ENCODE measurements around the gene THAP10. TPM values are rescaled to one million over a fixed set of nuclear protein-coding genes. Genes with fewer than 3 reads are reported as not detected.
A peak's percentile ranks its signal among the peaks of the same experiment; 100 is the strongest.

Gene THAP10
- 0.25 TPM for total RNA-seq (2013)
- polyA plus RNA-seq (under 1 TPM; 0.12 to 0.30 (median 0.15) TPM), polyA minus RNA-seq (0.14 and 0.32 TPM in 2 replicates), total RNA-seq (0.59 to 2.5 (median 1.1) reads per million in 11 experiments)

- Mint-ChIP-seq H3K27me3 (ENCODE audit: low read depth in 3 of 3) (peaks cover 0 to 14% (median 7%) of the 10 kb centered on the region in 3 donors), H3K36me3 (no peaks in the 10 kb centered on the region), H3K4me3 (peak within 1 kb of the TSS; percentile 96 to 98), H3K27ac (peak within 1 kb of the TSS; percentile 23 to 82 (median 57)), H3K9me3 (peaks cover 0 to 3% (median 0%) of the 10 kb centered on the region in 7 donors), H3K4me1 (peaks cover 20% of the 10 kb centered on the region)
- no peak for TF ChIP-seq CTCF (IDR thresholded peaks at IDR 0.05)
- Histone ChIP-seq H3K27me3 (ENCODE audit: control insufficient read depth in 2 of 2, insufficient read depth in 2 of 2, low read length in 2 of 2) (peaks cover 2% of the 10 kb centered on the region in 2 donors), H3K9me3 (replicated peaks in 1 of 2; ENCODE audit: control insufficient read depth in 1 of 2, insufficient read depth in 1 of 2, low read length in 2 of 2) (no peaks in the 10 kb centered on the region), H3K4me1 (ENCODE audit: control insufficient read depth in 1 of 2, insufficient read depth in 2 of 2, low read length in 2 of 2) (peaks cover 14 to 19% of the 10 kb centered on the region in 2 donors), H3K36me3 (replicated peaks in 1 of 2; ENCODE audit: control insufficient read depth in 1 of 2, insufficient read depth in 2 of 2, low read length in 2 of 2) (no peaks in the 10 kb centered on the region), H4K20me1 (ENCODE audit: insufficient read depth, low read length) (no peaks in the 10 kb centered on the region), H3K79me2 (ENCODE audit: insufficient read depth, low read length) (no peaks in the 10 kb centered on the region), H3K27ac (ENCODE audit: low read depth in 1 of 2, low read length in 2 of 2) (peak within 1 kb of the TSS; percentile 6 to 62), H3K4me2 (replicated peaks; ENCODE audit: extremely low read depth, low read length, poor library complexity, severe bottlenecking) (peak within 1 kb of the TSS; percentile 89), H2AFZ (ENCODE audit: insufficient read depth, low read depth, low read length, poor library complexity, severe bottlenecking) (peak within 1 kb of the TSS; percentile 97), H3K4me3 (replicated peaks in 1 of 3; ENCODE audit: low read depth in 2 of 3, low read length in 3 of 3) (peak within 1 kb of the TSS; percentile 75 to 93 (median 78)), H3K9ac (ENCODE audit: insufficient read depth, low read length, poor library complexity, severe bottlenecking) (peak within 1 kb of the TSS; percentile 65)
- intact Hi-C loops (cut with micrococcal nuclease) = no loop called here
- peak; percentile 53 to 82 (median 56) for DNase-seq
- WGBS (ENCODE audit: insufficient coverage) = under 1% methylated on average over 45 of the region's 61 CpGs
Measured at GRCh38 chr15:70892002-70892911, at the start of gene THAP10, which contains the start of gene LRRC49. TSS of gene THAP10 (minus strand) at chr15:70892433. CDS start at chr15:70892272, 161 bp downstream. TSS of gene LRRC49 (plus strand) at chr15:70892826. CDS start at chr15:70892895, 69 bp downstream.

- Histone ChIP-seq H3K4me2 (replicated peaks; ENCODE audit: extremely low read depth, low read length, poor library complexity, severe bottlenecking) (no peak overlapping the region), H3K27me3 (ENCODE audit: control insufficient read depth in 2 of 2, insufficient read depth in 2 of 2, low read length in 2 of 2) (peaks cover 0 to 2% of the 10 kb centered on the region in 2 donors), H4K20me1 (ENCODE audit: insufficient read depth, low read length) (no peaks in the 10 kb centered on the region), H3K79me2 (ENCODE audit: insufficient read depth, low read length) (no peaks in the 10 kb centered on the region), H3K4me1 (ENCODE audit: control insufficient read depth in 1 of 2, insufficient read depth in 2 of 2, low read length in 2 of 2) (peaks cover 5 to 9% of the 10 kb centered on the region in 2 donors), H2AFZ (ENCODE audit: insufficient read depth, low read depth, low read length, poor library complexity, severe bottlenecking) (no peak overlapping the region), H3K9ac (ENCODE audit: insufficient read depth, low read length, poor library complexity, severe bottlenecking) (no peak overlapping the region), H3K4me3 (replicated peaks in 1 of 3; ENCODE audit: low read depth in 2 of 3, low read length in 3 of 3) (no peak overlapping the region), H3K36me3 (replicated peaks in 1 of 2; ENCODE audit: control insufficient read depth in 1 of 2, insufficient read depth in 2 of 2, low read length in 2 of 2) (no peaks in the 10 kb centered on the region), H3K9me3 (replicated peaks in 1 of 2; ENCODE audit: control insufficient read depth in 1 of 2, insufficient read depth in 1 of 2, low read length in 2 of 2) (no peaks in the 10 kb centered on the region), H3K27ac (ENCODE audit: low read depth in 1 of 2, low read length in 2 of 2) (no peak overlapping the region)
- H3K27me3 Mint-ChIP-seq (ENCODE audit: low read depth in 3 of 3) = peaks cover 3 to 5% (median 3%) of the 10 kb centered on the region in 3 donors
- WGBS (ENCODE audit: insufficient coverage) = no CpG with 5 or more reads among the region's 4 CpGs
- no peak for TF ChIP-seq CTCF (IDR thresholded peaks at IDR 0.05)
- DNase-seq = no peak
- intact Hi-C loops (cut with micrococcal nuclease) = no loop called here
- H3K27ac Mint-ChIP-seq = no peak overlapping the region
- H3K9me3 Mint-ChIP-seq = no peaks in the 10 kb centered on the region
- H3K4me3 Mint-ChIP-seq = no peak overlapping the region
- no peaks in the 10 kb centered on the region for H3K36me3 Mint-ChIP-seq
- H3K4me1 Mint-ChIP-seq = peaks cover 6% of the 10 kb centered on the region
Measured at GRCh38 chr15:70936326-70936725, 44.1 kb upstream of the THAP10 start.
